ENCODE data around the gene TBP. TPM values are rescaled to one million over a fixed set of nuclear protein-coding genes. Genes with fewer than 3 reads are reported as not detected.
"Not testable (repeated sequence)": the region's sequence is repeated elsewhere in the genome, so short reads cannot be mapped to it uniquely, and the experiment has no call there.

TBP gene
- total and polyA plus RNA-seq, 2 experiments from 2014 or later, result 13.4 to 24.6 TPM

- H3K4me1 ChIP-seq (ENCODE audit: insufficient read depth); H3K36me3 ChIP-seq (ENCODE audit: low read depth); DNase-seq; H3K27me3 ChIP-seq (replicated peaks; ENCODE audit: insufficient read depth); H3K4me2 ChIP-seq (ENCODE audit: unreplicated experiment); in situ Hi-C loops (cut with MboI); H4K20me1 ChIP-seq (ENCODE audit: insufficient read depth); H3K9ac ChIP-seq; H3K27ac ChIP-seq; H3K79me2 ChIP-seq (ENCODE audit: insufficient read depth); H3K9me3 ChIP-seq (ENCODE audit: low read depth); H3F3A ChIP-seq (ENCODE audit: insufficient read depth); H3K9me2 ChIP-seq (ENCODE audit: insufficient read depth); H2AFZ ChIP-seq; H3K4me3 ChIP-seq: not testable (repeated sequence)
- WGBS, 2 experiments (ENCODE audit: low coverage in 1 of 2, low lambda C conversion rate in 2 of 2, missing lambda C conversion rate in 2 of 2), result 34 to 42% methylated on average over 4 to 5 of the region's 5 CpGs
Observed at GRCh38 chr6:170508892-170509722, 45.1 kb upstream of the TBP start.

GRCh38 chr6:170509723-170510018 lies 44.5 kb upstream of the TBP start:
- DNase-seq, result no peak

GRCh38 chr6:170510631-170511030 lies 43.5 kb upstream of the TBP start:
- no peaks in the 10 kb centered on the region for H3K36me3 ChIP-seq (ENCODE audit: low read depth)
- H3K27me3 ChIP-seq (replicated peaks; ENCODE audit: insufficient read depth), result no peaks in the 10 kb centered on the region
- no peak overlapping the region for H3K4me3 ChIP-seq
- no peaks in the 10 kb centered on the region for H3K4me1 ChIP-seq (ENCODE audit: insufficient read depth)
- H4K20me1 ChIP-seq (ENCODE audit: insufficient read depth), result no peaks in the 10 kb centered on the region
- H3K79me2 ChIP-seq (ENCODE audit: insufficient read depth), result no peaks in the 10 kb centered on the region
- no peak overlapping the region for H3K9ac ChIP-seq
- no peak overlapping the region for H3K4me2 ChIP-seq (ENCODE audit: unreplicated experiment)
- H2AFZ ChIP-seq, result no peak overlapping the region
- 81 to 84% methylated on average over 19 to 20 of the region's 20 CpGs for WGBS, 2 experiments (ENCODE audit: low coverage in 1 of 2, low lambda C conversion rate in 2 of 2, missing lambda C conversion rate in 2 of 2)
- no peaks in the 10 kb centered on the region for H3K9me2 ChIP-seq (ENCODE audit: insufficient read depth)
- no peak overlapping the region for H3K27ac ChIP-seq
- no peak for DNase-seq
- TF ChIP-seq EZH2 (IDR thresholded peaks at IDR 0.05; ENCODE audit: insufficient read depth, poor library complexity, severe bottlenecking) (no peak), EZH2phosphoT487 (IDR thresholded peaks at IDR 0.05; ENCODE audit: insufficient read depth, low read depth) (no peak)
- in situ Hi-C loops (cut with MboI), result no loop called here
- no peaks in the 10 kb centered on the region for H3K9me3 ChIP-seq (ENCODE audit: low read depth)
- no peaks in the 10 kb centered on the region for H3F3A ChIP-seq (ENCODE audit: insufficient read depth)

More at GRCh38 chr6:170509723-170510018, 44.5 kb upstream of the TBP start:
- Histone ChIP-seq H3K4me3 (no peak overlapping the region), H3K9ac (no peak overlapping the region), H3K4me2 (ENCODE audit: unreplicated experiment) (no peak overlapping the region), H3K4me1 (ENCODE audit: insufficient read depth) (no peaks in the 10 kb centered on the region), H3K27ac (no peak overlapping the region), H3K9me3 (ENCODE audit: low read depth) (no peaks in the 10 kb centered on the region), H3K9me2 (ENCODE audit: insufficient read depth) (no peaks in the 10 kb centered on the region), H3K79me2 (ENCODE audit: insufficient read depth) (no peaks in the 10 kb centered on the region), H3K36me3 (ENCODE audit: low read depth) (no peaks in the 10 kb centered on the region), H3F3A (ENCODE audit: insufficient read depth) (no peaks in the 10 kb centered on the region), H4K20me1 (ENCODE audit: insufficient read depth) (no peaks in the 10 kb centered on the region), H3K27me3 (replicated peaks; ENCODE audit: insufficient read depth) (no peaks in the 10 kb centered on the region), H2AFZ (no peak overlapping the region)
- no peak for TF ChIP-seq EZH2 (IDR thresholded peaks at IDR 0.05; ENCODE audit: insufficient read depth, poor library complexity, severe bottlenecking)
- no peak for TF ChIP-seq EZH2phosphoT487 (IDR thresholded peaks at IDR 0.05; ENCODE audit: insufficient read depth, low read depth)
- in situ Hi-C loops (cut with MboI), result no loop called here
- 78% methylated on average over 3 of the region's 3 CpGs for WGBS, 2 experiments (ENCODE audit: low coverage in 1 of 2, low lambda C conversion rate in 2 of 2, missing lambda C conversion rate in 2 of 2)

- no peak overlapping the region for H3K27ac ChIP-seq
- no peaks in the 10 kb centered on the region for H3K27me3 ChIP-seq (replicated peaks; ENCODE audit: insufficient read depth)
- no peak overlapping the region for H3K4me2 ChIP-seq (ENCODE audit: unreplicated experiment)
- H4K20me1 ChIP-seq (ENCODE audit: insufficient read depth), result no peaks in the 10 kb centered on the region
- in situ Hi-C loops (cut with MboI), result no loop called here
- H3F3A ChIP-seq (ENCODE audit: insufficient read depth), result no peaks in the 10 kb centered on the region
- WGBS, 2 experiments (ENCODE audit: low coverage in 1 of 2, low lambda C conversion rate in 2 of 2, missing lambda C conversion rate in 2 of 2), result 60 to 62% methylated on average over 4 of the region's 4 CpGs
- H3K79me2 ChIP-seq (ENCODE audit: insufficient read depth), result no peaks in the 10 kb centered on the region
- no peaks in the 10 kb centered on the region for H3K9me2 ChIP-seq (ENCODE audit: insufficient read depth)
- H3K4me3 ChIP-seq, result no peak overlapping the region
- H3K9me3 ChIP-seq (ENCODE audit: low read depth), result no peaks in the 10 kb centered on the region
- no peak for TF ChIP-seq EZH2phosphoT487 (IDR thresholded peaks at IDR 0.05; ENCODE audit: insufficient read depth, low read depth)
- TF ChIP-seq EZH2 (IDR thresholded peaks at IDR 0.05; ENCODE audit: insufficient read depth, poor library complexity, severe bottlenecking), result no peak
- no peaks in the 10 kb centered on the region for H3K36me3 ChIP-seq (ENCODE audit: low read depth)
- H3K9ac ChIP-seq, result no peak overlapping the region
- no peaks in the 10 kb centered on the region for H3K4me1 ChIP-seq (ENCODE audit: insufficient read depth)
- H2AFZ ChIP-seq, result no peak overlapping the region
- DNase-seq, result no peak
Observed at GRCh38 chr6:170512249-170512648, 41.9 kb upstream of the TBP start.

GRCh38 chr6:170514908-170515307 lies 39.3 kb upstream of the TBP start:
- Histone ChIP-seq H2AFZ (no peak overlapping the region), H3K79me2 (ENCODE audit: insufficient read depth) (no peaks in the 10 kb centered on the region), H3K27ac (no peak overlapping the region), H3K9ac (no peak overlapping the region), H3K4me1 (ENCODE audit: insufficient read depth) (no peaks in the 10 kb centered on the region), H3K27me3 (replicated peaks; ENCODE audit: insufficient read depth) (0 out of 2 replicates have a peak, but pooled peaks cover 10% of the 10 kb centered on the region), H4K20me1 (ENCODE audit: insufficient read depth) (no peaks in the 10 kb centered on the region), H3K4me2 (ENCODE audit: unreplicated experiment) (no peak overlapping the region), H3K9me3 (ENCODE audit: low read depth) (no peaks in the 10 kb centered on the region), H3K36me3 (ENCODE audit: low read depth) (no peaks in the 10 kb centered on the region), H3F3A (ENCODE audit: insufficient read depth) (no peaks in the 10 kb centered on the region), H3K9me2 (ENCODE audit: insufficient read depth) (no peaks in the 10 kb centered on the region), H3K4me3 (no peak overlapping the region)
- in situ Hi-C loops (cut with MboI), result no loop called here
- 94 to 95% methylated on average over 1 of the region's 1 CpG for WGBS, 2 experiments (ENCODE audit: low coverage in 1 of 2, low lambda C conversion rate in 2 of 2, missing lambda C conversion rate in 2 of 2)
- no peak for DNase-seq
- TF ChIP-seq EZH2phosphoT487 (IDR thresholded peaks at IDR 0.05; ENCODE audit: insufficient read depth, low read depth), result no peak
- no peak for TF ChIP-seq EZH2 (IDR thresholded peaks at IDR 0.05; ENCODE audit: insufficient read depth, poor library complexity, severe bottlenecking)

All from GM23248 (cell line).